ENCODE results near the gene C9orf153. TPM values are rescaled to one million over a fixed set of nuclear protein-coding genes. Genes with fewer than 3 reads are reported as not detected.

Gene C9orf153
- total RNA-seq, 6 experiments from 2014 or later: 0.19 to 0.54 (median 0.31) TPM; not detected in 2

- Histone ChIP-seq H3K9me3 (no peaks in the 10 kb centered on the region), H3K36me3 (no peaks in the 10 kb centered on the region), H3K4me3 (no peak overlapping the region), H3K27ac (no peak overlapping the region), H3K4me1 (no peaks in the 10 kb centered on the region), H3K27me3 (no peaks in the 10 kb centered on the region)
- WGBS (ENCODE audit: insufficient coverage, low coverage, low lambda C conversion rate, missing lambda C conversion rate): no CpG with 5 or more reads among the region's 5 CpGs
- no peak for DNase-seq
- TF ChIP-seq POLR2A (IDR thresholded peaks at IDR 0.05) (no peak), CTCF (IDR thresholded peaks at IDR 0.05) (no peak)
- intact Hi-C loops (cut with DNase I): no loop called here
- ATAC-seq: no peak
Measured at GRCh38 chr9:86175743-86176456, 83.6 kb downstream of the C9orf153 start.

- no peaks in the 10 kb centered on the region for H3K9me3 ChIP-seq
- no peak overlapping the region for H3K4me3 ChIP-seq
- H3K4me1 ChIP-seq: no peaks in the 10 kb centered on the region
- TF ChIP-seq POLR2A (IDR thresholded peaks at IDR 0.05) (no peak), CTCF (IDR thresholded peaks at IDR 0.05) (no peak)
- H3K36me3 ChIP-seq: no peaks in the 10 kb centered on the region
- 87% methylated on average over 4 of the region's 5 CpGs for whole genome bisulfite sequencing (ENCODE audit: insufficient coverage, low coverage, low lambda C conversion rate, missing lambda C conversion rate)
- no peaks in the 10 kb centered on the region for H3K27me3 ChIP-seq
- no peak overlapping the region for H3K27ac ChIP-seq
- intact Hi-C loops (cut with DNase I): no loop called here
- DNase-seq (no peak), ATAC-seq (no peak)
Measured at GRCh38 chr9:86175223-86175622, 84.2 kb downstream of the C9orf153 start.

Small RNA genes lying within 50 kb of the gene (small RNA-seq; reads per million reads assigned to genes)
- gene AL137849.1 (0 reads per million in 2 experiments), gene RN7SKP264 (0 reads per million in 2 experiments)

Other genes starting within 250 kb of the C9orf153 start
- gene GOLM1, start 160.1 kb downstream of the C9orf153 start, total RNA-seq: 10 to 100 TPM in 4 of 6 experiments, 1 to 10 TPM in 2; 5.8 to 51.6 (median 15.9) TPM
- 10 to 100 TPM; 15.6 to 37.2 (median 26.7) TPM for gene ISCA1, start 22.9 kb upstream of the C9orf153 start, total RNA-seq
- 10 to 100 TPM; 22.5 to 46.7 (median 31.6) TPM for gene TUT7, start 94.8 kb upstream of the C9orf153 start, total RNA-seq